ENCODE results near the gene TMEM208. TPM values are rescaled to one million over a fixed set of nuclear protein-coding genes. Genes with fewer than 3 reads are reported as not detected.

The TMEM208 gene
- total RNA-seq, 1 experiment from 2014 or later = 67.8 TPM

DNA sequence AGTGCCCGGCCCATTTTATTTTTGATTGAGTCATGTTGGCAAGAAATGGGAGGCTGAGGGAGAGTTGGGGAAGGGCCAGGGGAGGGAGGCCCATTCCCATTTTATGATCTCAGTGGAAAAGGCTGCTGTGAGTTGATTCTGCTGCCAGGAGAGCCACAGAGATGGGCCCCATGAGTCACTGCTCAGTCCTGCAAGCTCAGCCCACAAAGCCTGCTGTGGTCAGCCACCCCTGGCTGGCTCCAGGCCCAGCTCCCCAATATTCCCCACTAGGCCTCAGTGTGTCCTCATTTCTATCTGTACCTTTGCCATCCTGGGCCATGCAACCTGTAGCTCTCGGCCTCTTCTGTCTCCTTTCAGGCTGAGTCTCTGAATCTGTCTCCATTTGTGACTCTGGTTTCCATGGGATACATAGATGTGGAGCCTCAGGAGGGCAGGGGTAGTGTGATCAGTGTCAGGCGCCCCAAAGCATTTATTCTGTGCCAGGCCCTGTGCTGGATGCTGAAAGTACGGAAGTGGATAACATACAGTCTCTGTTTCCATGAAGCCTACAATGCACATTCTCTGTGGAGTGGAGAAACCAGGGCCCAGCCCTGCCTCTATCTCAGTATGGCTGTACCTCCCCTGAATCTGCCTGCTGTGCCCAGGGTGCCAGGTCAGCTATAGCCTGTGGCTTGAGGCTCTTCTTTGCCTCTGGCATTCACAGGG is 50.5 kb downstream of the TMEM208 start:
- peak; percentile 67 for DNase-seq (ENCODE audit: low spot score)

DNA sequence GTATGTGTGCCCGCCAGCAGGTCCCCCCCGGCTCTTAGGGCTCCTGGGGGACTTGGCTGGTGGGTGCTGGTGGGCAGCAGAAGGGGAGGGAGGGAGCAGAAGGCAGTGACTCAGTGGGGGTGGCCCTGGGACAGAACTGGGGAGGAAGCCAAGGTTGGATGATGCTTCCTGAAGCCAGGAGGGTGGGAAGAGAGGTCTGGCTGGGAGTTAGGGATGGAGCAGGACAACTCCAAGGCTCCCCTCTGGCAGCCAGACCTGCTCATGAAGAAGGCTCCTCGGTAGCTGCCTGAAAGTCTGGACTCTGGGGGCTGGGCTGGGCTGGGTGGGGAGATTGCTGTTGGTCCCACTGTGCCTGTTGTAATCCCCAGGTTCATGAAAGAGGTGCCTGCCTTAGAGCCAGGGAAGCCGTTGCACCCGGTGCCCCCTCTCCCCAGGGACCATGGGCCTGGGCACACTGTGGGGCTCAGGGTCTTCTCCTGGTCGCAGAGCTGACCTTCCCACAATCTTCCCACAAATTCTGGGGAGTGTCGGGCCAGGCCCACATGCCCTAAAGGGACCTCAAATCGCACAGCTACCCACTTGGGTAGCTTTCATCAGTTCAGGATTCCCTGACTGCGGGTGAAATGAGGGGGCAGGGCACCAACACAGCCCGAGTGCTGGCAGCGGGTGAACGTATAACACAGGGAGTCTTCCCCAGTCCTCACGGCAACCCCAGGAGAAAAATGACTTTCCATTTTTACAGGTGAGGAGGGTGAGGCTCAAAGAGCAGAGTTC is 51.3 kb downstream of the TMEM208 start:
- DNase-seq (ENCODE audit: low spot score) = no peak

Small RNA genes within 50 kb of the gene (small RNA-seq; reads per million reads assigned to genes)
- not detected for gene MIR328

Other genes with a start within 250 kb of the TMEM208 start
- 3.0 and 5.5 TPM in 2 replicates for gene CES4A, start 238.5 kb upstream of the TMEM208 start, total RNA-seq (2014; rRNA removed; shearing (Covaris generic))
- gene CBFB, start 198.0 kb upstream of the TMEM208 start, total RNA-seq (2014; rRNA removed; shearing (Covaris generic)) = 98.9 and 115 TPM in 2 replicates
- 13.6 and 15.4 TPM in 2 replicates for gene PHAF1, start 117.2 kb upstream of the TMEM208 start, total RNA-seq (2014; rRNA removed; shearing (Covaris generic))
- gene B3GNT9, start 76.1 kb upstream of the TMEM208 start, total RNA-seq (2014; rRNA removed; shearing (Covaris generic)) = 10.7 and 13.5 TPM in 2 replicates
- gene TRADD, start 67.2 kb upstream of the TMEM208 start, total RNA-seq (2014; rRNA removed; shearing (Covaris generic)) = 33.6 and 35.4 TPM in 2 replicates
- 27.7 and 34.6 TPM in 2 replicates for gene FBXL8, start 67.2 kb upstream of the TMEM208 start, total RNA-seq (2014; rRNA removed; shearing (Covaris generic))
- 42.1 and 44.2 TPM in 2 replicates for gene HSF4, start 62.4 kb upstream of the TMEM208 start, total RNA-seq (2014; rRNA removed; shearing (Covaris generic))
- 95.1 and 97.0 TPM in 2 replicates for gene NOL3, start 56.6 kb upstream of the TMEM208 start, total RNA-seq (2014; rRNA removed; shearing (Covaris generic))
- 41.4 and 41.7 TPM in 2 replicates for gene MATCAP1, start 43.2 kb upstream of the TMEM208 start, total RNA-seq (2014; rRNA removed; shearing (Covaris generic))
- gene EXOC3L1, start 37.0 kb upstream of the TMEM208 start, total RNA-seq (2014; rRNA removed; shearing (Covaris generic)) = 0.29 and 0.74 TPM in 2 replicates
- 156 and 171 TPM in 2 replicates for gene E2F4, start 35.0 kb upstream of the TMEM208 start, total RNA-seq (2014; rRNA removed; shearing (Covaris generic))
- gene ELMO3, start 28.0 kb upstream of the TMEM208 start, total RNA-seq (2014; rRNA removed; shearing (Covaris generic)) = 55.2 and 57.4 TPM in 2 replicates
- gene FHOD1, start 20.4 kb downstream of the TMEM208 start, total RNA-seq (2014; rRNA removed; shearing (Covaris generic)) = 49.5 and 57.7 TPM in 2 replicates
- gene SLC9A5, start 21.8 kb downstream of the TMEM208 start, total RNA-seq (2014; rRNA removed; shearing (Covaris generic)) = 2.2 and 2.7 TPM in 2 replicates
- 69.5 and 71.3 TPM in 2 replicates for gene PLEKHG4, start 52.4 kb downstream of the TMEM208 start, total RNA-seq (2014; rRNA removed; shearing (Covaris generic))
- not detected in 2 replicates for gene KCTD19, start 99.6 kb downstream of the TMEM208 start, total RNA-seq (2014; rRNA removed; shearing (Covaris generic))
- 0.46 TPM in 1 of 2 replicates, not detected in the other for gene LRRC36, start 99.7 kb downstream of the TMEM208 start, total RNA-seq (2014; rRNA removed; shearing (Covaris generic))
- gene TPPP3, start 166.4 kb downstream of the TMEM208 start, total RNA-seq (2014; rRNA removed; shearing (Covaris generic)) = 70.5 and 70.9 TPM in 2 replicates
- gene ZDHHC1, start 189.3 kb downstream of the TMEM208 start, total RNA-seq (2014; rRNA removed; shearing (Covaris generic)) = 21.5 and 24.4 TPM in 2 replicates
- gene HSD11B2, start 204.0 kb downstream of the TMEM208 start, total RNA-seq (2014; rRNA removed; shearing (Covaris generic)) = 18.3 and 23.2 TPM in 2 replicates